Lower leg skin (tissue), 3 donors: ENCODE data around the gene RGS9BP.

Experiments used
- CTCF ChIP-seq, 3 donors: fragments of 450-650 bp; IDR thresholded peaks; one replicate each; pipeline ENCODE4 v1.5.1; 2016; ENCODE audit warnings: antibody characterized with exemption in 3 of 3, mild to moderate bottlenecking in 3 of 3, moderate library complexity in 2 of 3
- POLR2A ChIP-seq, 2 donors: fragments of 450-650 bp; IDR thresholded peaks; one replicate each; pipeline ENCODE4 v1.6.1; 2016 to 2017; ENCODE audit warnings: antibody characterized with exemption in 2 of 2, mild to moderate bottlenecking in 1 of 2, moderate library complexity in 1 of 2

- no peak for TF ChIP-seq CTCF (IDR thresholded peaks at IDR 0.05)
- TF ChIP-seq POLR2A (IDR thresholded peaks at IDR 0.05), result no peak
These were observed 2.8 kb upstream of the RGS9BP start for GRCh38 chr19:32672841-32673240.
